GM18867 (cell line): ENCODE measurements around the gene NFIB.

ENCODE experiments used
- ATAC-seq: cut with Tn5 transposase; IDR thresholded peaks from one replicate; pipeline ENCODE4 v1.9.1; 2021; ENCODE audit warnings: mild to moderate bottlenecking, moderate library complexity; ENCODE audit not compliant: unreplicated experiment

NFIB gene

DNA sequence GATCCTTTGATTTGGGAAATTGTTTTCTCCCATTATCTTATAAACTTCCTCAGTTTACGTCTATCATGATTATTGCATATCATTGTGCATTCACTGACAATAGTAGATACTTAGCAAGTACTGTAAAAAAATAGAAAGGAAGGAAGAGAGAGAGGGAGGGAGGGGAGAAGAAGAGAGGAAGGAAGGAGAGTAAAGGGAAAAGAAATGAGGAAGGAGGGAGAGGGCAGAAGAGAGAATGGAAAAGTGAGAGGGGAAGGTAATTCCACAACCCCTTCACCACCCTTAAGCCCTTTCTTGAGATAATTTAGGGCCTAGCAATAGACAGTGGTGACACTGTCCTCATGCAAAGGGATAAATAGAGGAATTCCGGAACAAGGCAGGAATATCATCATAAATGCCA is 64.4 kb downstream of the NFIB start:
- no peak for ATAC-seq

DNA sequence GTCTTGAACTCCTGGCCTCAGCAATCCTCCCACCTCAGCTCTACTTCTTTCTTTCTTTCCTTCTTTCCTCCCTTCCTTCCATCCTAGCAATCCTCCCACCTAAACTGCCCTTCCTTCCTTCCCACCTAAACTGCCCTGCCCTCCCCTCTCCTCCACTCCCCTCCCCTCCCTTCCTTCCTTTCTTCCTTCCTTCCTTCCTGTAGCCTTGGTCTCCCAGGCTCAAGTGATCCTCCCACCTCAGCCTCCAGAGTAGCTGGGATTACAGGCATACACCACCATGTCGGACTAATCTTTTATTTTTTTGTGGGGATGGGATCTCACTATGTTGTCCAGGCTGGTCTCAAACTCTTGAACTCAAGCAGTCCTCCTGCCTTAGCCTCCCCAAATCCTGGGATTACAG is 65.8 kb downstream of the NFIB start:
- no peak for ATAC-seq

DNA sequence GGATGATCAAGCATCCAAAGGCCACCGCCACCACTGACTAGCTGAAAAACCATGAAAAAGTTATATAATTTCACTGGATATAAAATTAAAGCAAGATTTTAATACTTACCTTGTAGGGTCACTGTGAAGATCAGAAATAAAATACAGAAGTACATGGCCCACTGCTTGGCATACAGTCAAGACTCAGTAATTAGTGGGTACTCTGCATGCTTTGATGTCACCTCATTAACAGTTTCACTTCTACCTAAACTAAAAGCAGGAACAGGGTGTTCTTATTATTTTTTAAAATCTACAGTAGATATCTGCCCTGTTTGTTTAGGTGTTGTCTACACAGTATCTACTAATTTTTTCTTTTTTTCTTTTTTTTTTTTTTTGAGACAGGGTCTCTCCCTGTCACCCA is 66.4 kb downstream of the NFIB start:
- no peak for ATAC-seq

DNA sequence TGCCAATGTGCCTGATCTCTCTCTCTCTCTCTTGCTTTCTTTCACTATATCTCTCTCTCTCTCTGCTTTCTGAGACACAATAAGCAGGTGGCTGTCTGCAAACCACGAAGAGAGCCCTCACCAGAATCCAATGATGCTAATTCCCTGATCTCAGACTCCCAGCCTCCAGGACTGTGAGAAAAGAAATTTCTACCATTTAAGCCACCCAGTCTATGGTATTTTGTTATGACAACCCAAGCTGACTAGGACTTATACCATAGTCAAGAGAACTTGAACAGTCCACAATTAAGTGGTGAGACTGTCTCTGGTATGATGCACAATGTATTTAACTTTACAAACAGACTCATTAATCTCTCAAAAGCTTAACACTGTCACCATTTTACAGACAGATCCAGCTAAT is 67.0 kb downstream of the NFIB start:
- ATAC-seq, result no peak

DNA sequence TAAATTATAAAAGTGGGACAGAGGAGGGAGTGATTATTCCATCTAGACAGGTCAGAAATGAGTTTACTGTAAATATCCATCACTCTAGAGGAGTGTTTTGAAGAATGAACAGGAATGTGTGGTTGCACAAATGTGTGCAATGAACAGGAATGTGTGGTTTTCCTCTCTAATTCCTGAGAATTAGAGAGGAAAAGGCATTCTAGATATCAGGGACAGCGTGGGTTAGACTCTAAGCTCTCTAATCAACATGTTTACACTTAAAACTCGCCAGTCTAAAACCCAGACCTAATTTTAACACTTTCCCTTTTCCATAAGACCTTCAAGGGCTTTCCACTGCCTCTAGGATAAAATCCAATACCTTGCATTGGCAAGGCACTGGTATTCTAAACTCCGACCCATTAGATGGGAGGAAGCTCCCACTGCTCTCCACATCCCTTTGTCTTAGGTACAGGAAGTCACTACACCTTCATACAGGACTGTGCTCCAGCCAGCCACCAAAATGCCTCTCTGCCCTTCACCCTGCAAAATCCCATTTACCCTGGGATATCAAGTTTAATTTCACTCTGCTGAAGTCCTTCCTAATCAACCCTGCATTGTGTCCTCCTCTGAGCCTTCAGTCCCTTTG is 67.9 kb downstream of the NFIB start:
- ATAC-seq, result no peak

DNA sequence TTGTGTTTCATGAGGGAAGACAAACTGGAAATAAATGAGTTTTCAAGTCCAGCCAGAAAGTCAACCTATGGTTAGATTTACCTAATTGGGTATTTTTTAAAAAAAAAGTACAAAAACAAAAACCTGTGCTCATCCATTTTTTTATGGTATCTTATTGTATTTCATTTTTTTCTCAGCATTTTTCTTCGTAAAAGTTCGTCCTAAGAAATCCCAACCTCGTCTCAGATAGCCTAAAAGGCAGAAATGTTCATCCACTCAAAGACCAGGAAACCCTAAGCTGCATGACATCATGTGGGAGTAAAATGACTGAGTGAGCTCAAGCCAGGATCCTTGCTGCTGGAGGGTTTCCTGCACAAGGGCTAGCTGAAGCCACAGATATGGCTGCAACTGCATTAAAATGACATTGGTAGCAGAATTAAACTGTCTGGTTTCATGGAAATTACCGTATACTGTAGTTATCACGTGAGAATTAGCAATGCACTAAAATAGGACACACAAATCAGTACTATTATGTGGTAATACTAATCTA is 70.4 kb downstream of the NFIB start:
- no peak for ATAC-seq

DNA sequence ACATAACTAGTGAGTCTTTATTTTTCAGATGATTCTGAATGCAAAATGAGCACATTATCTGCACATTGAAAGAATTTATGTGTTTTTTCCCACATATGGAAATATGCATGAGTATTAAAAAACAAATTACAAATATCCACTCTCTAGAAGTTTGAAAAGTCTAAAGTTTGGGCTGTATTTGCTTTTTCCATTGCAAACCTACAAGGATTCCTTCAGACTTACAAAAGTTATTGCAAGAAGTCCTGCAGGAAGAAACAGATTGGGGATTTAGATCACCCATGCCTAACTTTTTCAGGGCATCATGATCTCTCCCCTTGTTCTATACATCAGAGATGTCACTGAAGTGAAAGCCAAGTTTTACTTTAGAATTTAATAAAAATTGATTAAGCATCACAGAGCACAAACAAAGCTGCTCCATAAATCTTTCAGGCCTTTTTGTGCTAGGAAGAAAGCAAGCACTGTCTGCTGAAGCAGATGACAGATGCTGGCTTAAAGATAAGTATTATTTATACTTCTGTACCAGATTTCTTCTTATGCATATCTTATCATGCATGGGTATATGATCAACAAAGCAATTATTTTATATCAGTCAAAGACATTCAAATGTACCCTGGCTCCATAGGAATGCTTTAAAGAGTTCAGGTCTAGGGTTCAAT is 71.7 kb downstream of the NFIB start:
- no peak for ATAC-seq

DNA sequence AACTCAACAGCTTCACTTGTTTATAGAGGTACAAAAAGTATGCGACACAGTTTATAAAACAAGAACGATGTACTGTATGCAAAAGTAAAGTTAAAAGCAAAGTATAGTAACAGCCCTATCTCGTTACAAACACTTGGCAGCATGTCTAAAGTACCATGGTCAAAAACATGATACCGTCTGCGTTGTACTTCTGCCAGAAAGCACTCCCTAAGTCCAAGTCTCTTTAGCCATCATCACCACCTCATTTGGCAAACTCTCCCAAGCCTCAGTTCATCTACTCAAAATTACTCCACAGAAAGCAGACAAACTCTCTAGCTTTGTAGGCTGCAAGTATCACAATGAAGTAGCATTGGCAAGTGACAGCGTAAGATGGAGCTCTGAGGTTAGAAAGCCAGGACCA is 73.4 kb downstream of the NFIB start:
- no peak for ATAC-seq

DNA sequence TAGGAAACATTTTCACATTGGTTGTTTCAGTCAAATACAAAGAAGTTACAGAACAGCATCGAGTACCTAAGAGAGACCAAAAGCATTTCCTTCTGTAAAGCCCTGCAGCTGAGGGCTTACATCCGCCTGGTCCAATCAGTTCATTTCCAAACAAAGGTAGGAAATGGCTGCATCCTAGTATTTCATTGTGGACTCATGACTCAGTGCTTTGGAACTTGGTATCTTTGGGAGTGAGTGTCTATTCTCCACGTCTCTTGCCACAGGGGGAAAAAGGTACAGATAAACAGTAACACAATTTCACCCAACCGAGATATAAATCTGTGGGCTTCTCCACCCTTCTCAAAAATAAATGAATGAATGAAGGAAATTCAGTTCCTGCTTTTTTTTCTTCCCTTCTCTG is 75.4 kb downstream of the NFIB start:
- no peak for ATAC-seq

DNA sequence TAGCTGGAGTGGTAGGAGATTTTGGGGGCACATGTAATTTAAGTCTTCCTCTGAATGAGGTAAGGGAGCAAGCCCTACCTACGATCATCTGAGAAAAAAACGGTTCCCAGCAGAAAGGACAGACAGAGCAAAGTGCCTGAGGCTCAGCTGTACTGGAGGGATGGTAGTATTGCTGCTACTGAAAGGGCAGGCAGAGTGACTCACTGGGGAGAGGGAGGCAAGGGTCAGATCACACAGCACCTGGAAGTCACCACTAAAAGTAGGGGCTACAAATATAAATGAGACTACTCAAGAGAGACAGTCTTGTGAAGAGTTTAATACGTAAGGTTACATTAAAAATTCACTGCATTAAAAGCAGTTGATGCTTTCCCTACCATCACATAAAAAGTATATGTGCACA is 75.9 kb downstream of the NFIB start:
- ATAC-seq, result no peak

DNA sequence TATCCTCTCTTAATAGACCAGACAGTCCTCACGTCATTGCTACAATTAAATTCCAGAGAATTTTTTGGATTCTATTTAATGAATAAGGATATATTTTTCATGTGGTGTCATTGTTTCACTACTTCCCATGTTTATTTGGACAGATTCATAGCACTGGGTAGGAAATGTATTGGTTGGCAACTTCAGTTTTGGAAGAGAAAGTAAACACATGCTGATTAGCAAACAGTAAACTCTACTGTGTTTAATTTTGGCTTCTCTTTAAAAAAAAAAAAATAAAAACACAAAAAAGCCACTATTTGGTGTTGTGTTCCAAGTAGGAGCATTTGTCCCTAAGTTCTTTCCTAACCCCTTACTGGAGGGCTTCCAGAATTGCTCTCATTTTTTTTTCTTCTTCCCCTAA is 77.3 kb downstream of the NFIB start:
- ATAC-seq, result no peak

DNA sequence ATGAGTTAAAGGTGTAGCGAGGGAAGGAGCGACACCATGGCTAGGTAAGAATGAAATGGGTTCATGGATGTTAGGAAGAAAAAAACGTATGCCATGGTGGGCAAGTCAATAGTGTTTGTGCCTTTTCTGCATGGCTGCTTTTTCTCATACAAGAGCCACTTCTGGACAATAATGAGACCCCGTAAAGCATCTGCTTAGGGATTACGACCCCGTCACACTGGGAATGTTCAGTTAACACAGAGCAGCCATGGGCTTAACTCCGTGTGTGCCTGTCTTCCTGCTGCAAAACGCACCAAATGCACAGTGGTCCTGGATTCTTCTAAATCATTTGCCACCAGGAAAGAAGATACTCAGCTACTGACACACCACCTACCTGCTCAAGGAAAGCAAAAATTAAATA is 81.8 kb downstream of the NFIB start:
- no peak for ATAC-seq

DNA sequence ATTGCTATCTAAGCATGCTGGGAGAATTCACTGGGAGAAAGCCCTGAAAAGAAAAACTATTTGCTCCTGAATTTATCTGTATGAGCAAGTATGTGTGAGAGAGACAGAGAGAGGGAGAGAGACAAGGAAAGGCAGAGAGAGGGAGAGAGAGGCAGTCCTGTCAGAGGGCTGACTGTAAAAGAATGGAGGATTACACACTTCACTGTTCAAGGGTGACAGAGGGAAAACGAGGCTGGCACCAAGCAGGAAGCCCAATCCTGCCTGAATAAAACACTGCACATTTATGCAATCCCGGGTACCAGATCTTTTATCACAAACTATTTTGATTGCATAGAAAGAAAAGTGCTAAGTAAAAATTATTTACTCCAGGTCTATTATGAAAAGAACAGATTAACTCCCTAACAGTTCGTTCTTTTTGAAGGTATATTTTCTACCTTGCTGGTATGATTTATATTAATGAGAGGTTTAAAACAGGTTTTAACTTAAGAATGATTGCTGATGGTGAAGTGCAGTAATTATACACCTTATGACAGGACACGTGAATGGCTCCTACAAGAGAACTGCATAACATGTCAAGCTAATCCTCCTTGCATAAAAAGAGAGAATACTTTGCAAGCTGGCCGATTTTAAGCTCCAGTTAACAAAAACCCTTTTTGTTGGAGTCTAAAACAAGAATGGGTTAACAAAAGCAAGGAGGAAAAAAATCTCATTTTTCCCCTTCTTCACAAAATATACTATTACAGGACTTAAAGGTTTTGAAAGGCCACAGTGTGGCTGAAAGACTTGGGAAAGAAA is 82.5 kb downstream of the NFIB start:
- ATAC-seq, result no peak

DNA sequence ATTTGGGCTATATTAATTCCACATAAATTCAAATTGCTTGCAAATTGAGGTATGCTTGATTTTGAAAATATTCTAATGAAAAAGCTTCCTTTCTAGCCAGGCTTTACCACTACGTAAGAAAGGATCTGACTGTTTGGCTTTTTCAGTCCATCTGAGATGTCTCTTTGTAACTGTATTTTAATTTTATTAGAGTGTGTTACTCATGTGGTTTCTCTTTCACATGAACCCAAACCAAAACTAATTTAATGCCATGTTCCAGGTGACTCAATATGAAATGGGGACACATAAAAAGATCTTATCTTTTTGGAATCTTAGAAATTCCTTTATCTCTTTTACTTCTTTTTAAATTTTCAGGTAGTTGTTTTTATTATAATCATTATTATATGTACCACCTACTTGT is 85.3 kb downstream of the NFIB start:
- ATAC-seq, result no peak

DNA sequence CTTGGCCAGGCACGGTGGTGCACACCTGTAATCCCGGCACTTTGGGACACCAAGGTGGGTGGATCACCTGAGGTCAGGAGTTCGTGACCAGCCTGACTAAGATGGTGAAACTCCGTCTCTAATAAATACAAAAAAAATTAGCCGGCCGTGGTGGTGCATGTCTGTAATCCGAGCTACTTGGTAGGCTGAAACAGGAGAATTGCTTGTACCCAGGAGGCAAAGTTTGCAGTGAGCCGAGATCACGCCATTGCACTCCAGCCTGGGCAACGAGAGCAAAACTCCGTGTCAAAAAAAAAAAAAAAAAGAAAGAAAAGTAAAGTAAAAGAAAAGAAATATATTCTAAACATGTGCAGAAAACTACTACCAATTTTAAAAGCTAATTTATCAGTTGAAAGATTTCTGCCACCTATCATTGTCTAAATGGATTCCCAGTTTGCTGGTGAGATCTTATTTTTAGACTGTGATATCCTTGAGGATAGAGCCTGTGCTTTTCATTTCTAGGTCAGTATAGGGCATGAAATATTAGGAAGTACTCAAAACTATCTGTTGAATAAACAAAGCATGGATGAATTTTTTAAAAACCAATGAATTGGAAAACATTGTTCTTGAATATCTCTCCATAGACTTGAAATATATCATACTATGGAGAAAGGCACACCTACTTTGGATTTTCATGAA is 86.9 kb downstream of the NFIB start:
- no peak for ATAC-seq

DNA sequence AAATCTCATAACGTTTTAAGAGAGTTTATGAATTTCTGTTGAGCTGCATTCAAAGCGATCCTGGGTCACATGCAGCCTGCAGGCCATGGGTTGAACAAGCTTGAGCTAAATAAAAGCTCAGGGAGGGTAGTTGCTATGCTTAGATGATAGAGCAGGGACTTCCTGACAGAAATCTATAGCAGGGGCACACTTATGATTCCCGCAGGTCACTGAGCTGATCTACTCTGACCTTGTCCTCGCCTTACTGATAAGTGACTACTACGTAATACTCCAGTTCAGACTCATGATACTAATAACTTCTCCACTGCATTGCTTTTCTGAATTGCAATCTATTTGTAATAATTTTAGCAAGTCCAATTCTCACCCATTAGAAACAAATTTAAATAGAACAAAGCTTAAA is 90.9 kb downstream of the NFIB start:
- ATAC-seq, result no peak

DNA sequence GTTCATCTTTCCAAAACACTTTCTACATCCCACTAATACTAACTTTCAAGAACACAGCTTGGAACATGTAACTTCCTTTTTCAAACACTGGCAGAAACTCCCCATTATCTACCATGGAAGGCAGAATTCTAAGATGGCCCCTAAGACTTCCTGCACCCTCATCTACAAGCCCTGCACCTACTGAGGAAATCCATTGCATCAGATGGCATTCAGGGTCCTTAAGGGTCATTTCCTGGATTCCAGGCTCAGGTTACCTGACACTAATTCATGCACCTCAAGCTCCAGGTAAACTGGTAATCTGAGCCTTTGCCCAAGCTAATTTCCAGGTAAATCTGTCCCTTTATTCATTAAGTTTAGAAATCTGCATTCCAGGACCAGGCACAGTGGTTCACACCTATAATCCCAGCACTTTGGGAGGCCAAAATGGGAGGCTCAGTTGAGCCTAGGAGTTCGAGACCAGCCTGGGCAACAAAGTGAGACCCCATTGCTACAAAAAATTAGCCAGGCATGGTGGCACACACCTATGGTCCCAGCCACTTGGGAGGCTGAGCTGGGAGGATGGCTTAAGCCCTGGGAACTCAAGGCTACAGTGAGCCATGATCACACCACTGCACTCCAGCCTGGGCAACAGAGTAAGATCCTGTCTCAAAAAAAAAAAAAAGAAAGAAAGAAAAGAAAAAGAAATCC is 91.6 kb downstream of the NFIB start:
- no peak for ATAC-seq

DNA sequence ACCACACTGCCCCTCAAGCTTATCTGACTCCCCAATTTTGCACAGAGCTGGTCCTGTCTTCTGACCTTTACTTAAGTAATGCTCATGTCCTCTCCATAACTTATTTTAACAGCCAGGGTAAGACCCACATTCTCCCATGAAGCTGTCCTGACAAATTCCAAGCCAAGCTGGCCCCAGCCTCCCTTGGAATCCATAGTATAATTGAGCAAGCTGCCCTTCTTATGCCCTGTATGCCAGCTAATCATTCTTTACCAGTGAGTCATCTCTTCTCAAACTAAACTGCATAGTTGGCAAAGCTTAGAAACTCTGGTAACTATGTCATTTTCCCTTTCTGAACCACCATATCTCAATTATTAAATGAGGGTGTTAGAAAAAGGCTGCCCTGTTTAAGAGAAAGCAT is 92.4 kb downstream of the NFIB start:
- ATAC-seq, result no peak

DNA sequence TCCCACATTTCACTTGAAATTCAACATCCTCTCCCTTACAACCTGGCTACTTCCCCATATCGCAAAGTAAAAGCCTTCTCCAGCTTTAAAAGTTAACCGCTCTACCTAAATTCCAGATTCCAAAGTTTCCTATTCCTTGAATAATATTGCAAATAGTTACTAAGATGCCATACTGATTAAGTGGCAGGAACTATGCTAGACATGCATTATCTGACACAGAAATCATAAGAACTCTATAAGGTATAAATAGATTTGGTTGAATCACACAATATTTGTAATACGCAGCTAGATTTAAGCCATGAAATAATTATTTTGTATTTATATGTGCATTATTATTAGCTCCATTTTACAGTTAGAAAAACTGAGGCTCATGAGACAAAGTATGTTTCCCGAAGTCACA is 92.8 kb downstream of the NFIB start:
- ATAC-seq, result no peak

DNA sequence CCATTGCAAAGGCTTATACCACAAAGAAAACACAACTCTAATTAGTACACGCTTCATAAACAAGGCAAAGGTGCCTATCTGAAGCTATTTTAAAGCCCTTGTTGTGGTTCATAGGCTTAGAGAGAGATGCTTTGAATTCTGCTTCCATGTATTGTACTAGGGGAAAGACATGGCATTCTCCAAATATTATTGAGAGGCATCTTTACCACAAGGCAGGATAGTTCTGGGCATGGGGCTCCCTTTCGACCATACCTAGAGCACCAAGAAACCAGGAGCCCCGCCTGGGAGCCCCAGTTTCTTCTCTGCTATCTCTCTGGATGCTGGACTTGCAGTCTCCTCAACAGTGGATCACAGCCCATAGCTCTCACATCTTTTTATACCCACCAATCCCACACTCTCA is 93.7 kb downstream of the NFIB start:
- ATAC-seq, result no peak

DNA sequence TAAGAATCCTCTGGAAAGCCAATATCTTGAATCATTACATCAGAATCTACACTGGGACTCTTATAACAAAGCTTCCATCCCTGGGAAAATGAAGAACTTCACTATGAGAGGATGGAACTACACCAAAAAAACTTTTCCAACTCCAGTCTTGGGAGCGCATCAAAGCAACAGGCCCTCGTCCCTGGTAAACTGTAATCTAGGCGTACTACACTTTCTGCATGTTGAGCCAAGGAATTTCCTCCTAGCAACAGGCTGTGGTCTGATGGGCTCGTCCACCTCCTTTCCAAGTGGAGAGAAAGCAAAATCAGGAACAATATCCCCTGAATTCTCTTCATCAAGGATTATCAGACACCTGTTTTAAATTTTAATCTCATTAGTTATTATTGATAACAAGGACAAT is 94.1 kb downstream of the NFIB start:
- no peak for ATAC-seq
